ENCODE results near the gene TKTL1.

Gene TKTL1

DNA sequence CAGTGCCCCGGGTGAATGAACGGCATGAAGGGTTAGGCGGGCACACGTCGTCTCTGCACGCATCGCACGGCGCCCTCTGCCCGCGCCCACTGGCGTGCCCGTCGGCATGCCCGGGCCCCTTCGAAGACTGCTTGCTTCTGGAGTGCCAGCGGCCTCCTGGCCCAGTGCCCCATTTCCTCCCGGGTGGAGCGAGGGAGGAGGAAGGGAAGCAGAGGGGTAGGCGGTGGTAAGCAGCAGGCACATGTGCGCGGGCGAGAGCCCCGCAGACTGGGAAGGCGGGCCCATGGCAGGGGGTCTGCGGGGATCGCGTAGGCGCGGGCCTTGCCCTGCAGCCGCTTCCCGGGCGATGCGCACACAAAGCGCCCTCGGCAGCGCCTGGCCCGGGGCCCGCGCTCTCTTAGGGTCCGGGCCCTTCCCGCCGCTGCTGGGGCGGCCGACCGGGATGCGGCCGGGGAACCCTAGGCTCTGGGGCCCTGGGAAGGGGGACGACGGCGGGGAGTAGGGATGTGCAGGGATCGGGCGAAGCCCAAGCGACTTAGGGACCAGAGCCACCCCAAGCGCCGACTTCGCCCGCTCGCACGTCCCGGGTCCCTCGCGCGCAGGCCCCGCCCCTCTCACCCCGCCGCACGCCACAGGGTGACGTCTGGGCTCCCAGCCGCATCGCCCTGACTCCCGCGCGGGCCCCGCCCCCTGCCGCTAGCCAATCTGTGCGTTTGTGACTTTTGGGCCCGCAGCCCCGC lies 82.6 kb downstream of the TKTL1 start:
- DNase-seq (ENCODE audit: low read depth) = no peak

DNA sequence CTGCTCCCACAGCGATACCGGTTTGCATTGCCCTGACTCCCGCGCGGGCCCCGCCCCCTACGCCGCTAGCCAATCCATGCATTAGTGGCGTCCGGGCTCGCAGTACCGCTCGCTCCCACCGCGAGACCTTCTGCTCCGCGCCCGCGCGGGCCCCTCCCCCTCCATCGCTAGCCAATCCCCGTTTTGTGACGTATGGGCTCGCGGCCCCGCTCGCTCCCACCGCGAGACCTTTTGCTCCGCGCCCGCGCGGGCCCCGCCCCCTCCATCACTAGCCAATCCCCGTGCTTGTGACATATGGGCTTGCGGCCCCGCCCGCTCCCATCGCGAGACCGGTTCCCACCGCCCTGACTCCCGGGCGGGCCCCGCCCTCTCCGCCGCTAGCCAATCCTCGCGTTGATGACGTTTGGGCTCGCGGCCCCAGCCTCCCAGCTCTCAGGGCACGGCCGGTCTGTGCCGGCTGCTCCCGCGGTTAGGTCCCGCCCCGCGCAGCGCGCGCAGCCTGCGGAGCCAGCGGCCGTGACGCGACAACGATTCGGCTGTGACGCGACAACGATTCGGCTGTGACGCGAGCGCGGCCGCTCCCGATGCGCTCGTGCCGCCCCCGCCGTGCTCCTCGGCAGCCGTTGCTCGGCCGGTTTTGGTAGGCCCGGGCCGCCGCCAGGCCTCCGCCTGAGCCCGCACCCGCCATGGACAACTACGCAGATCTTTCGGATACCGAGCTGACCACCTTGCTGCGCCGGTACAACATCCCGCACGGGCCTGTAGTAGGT lies 83.4 kb downstream of the TKTL1 start, which contains the start of gene EMD:
Gene EMD, plus strand, starts transcription at position 497 of the 770 bp plus-strand sequence. Its CDS starts 190 bp downstream, at position 687.
- peak; percentile 84 for DNase-seq (ENCODE audit: low read depth)

DNA sequence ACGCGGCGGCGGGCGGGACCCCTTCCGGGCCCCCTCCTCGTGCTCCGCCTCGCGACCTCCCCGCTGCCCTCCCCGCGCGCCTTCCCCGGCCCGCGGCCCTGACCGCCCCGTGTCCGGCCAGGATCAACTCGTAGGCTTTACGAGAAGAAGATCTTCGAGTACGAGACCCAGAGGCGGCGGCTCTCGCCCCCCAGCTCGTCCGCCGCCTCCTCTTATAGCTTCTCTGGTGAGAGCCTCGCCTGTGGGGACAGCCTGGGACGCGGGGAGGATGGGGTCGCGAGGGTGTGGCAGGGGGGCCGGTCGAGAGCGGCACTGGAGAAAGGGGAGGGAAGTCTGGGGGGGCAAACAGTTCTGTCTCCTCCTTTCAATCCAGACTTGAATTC lies 84.0 kb downstream of the TKTL1 start:
- no peak for DNase-seq (ENCODE audit: low read depth)

All from non-pigmented ciliary epithelial cell (primary cell).